Measurements from ENCODE around the gene DPAGT1. TPM values are rescaled to one million over a fixed set of nuclear protein-coding genes. Genes with fewer than 3 reads are reported as not detected.

Gene DPAGT1
- total RNA-seq, 1 experiment from 2014 or later: 41.1 TPM

- ChIA-PET POLR2A (ENCODE audit: unreplicated experiment) (no interaction called here), CTCF (no interaction called here)
- H3F3A ChIP-seq (ENCODE audit: insufficient read depth, low read depth): peaks cover 17% of the 10 kb centered on the region; the same call in 1 of the 2 replicates
- no peaks in the 10 kb centered on the region for H3K9me2 ChIP-seq (ENCODE audit: insufficient read depth)
- H3K4me1 ChIP-seq (replicated peaks; ENCODE audit: insufficient read depth): peaks cover 14% of the 10 kb centered on the region
- H3K27me3 ChIP-seq (ENCODE audit: insufficient read depth, low read depth): no peaks in the 10 kb centered on the region
- H3K27ac ChIP-seq: no peak overlapping the region
- intact Hi-C loops (cut with micrococcal nuclease; ENCODE audit: unreplicated experiment): no loop called here
- no peak for DNase-seq
- TF ChIP-seq EZH2 (IDR thresholded peaks at IDR 0.05; ENCODE audit: low read depth) (no peak), CTCF (conservative IDR thresholded peaks at IDR 0.05) (no peak)
- no peak overlapping the region for H2AFZ ChIP-seq
- peaks cover 11% of the 10 kb centered on the region; the same call in 1 of the 2 replicates for H4K20me1 ChIP-seq (ENCODE audit: insufficient read depth)
- no peaks in the 10 kb centered on the region for H3K9me3 ChIP-seq (ENCODE audit: insufficient read depth, low read depth)
- H3K4me2 ChIP-seq: no peak overlapping the region
- no TSS peak for BruUV-seq (replicated peaks)
- peaks cover 43% of the 10 kb centered on the region for H3K36me3 ChIP-seq (ENCODE audit: low read depth)
- H3K79me2 ChIP-seq (ENCODE audit: low read depth): peaks cover 31% of the 10 kb centered on the region
- no peak overlapping the region for H3K4me3 ChIP-seq
Measured at GRCh38 chr11:119054418-119054817, 47.2 kb downstream of the DPAGT1 start.

- TF ChIP-seq EZH2 (IDR thresholded peaks at IDR 0.05; ENCODE audit: low read depth) (no peak), CTCF (conservative IDR thresholded peaks at IDR 0.05) (no peak)
- Histone ChIP-seq H2AFZ (no peak overlapping the region), H3K27ac (no peak overlapping the region), H3F3A (ENCODE audit: insufficient read depth, low read depth) (0 out of 2 replicates have a peak, but pooled peaks cover 5% of the 10 kb centered on the region), H3K4me2 (no peak overlapping the region), H3K9me2 (ENCODE audit: insufficient read depth) (no peaks in the 10 kb centered on the region), H3K36me3 (ENCODE audit: low read depth) (peaks cover 58% of the 10 kb centered on the region), H3K4me1 (replicated peaks; ENCODE audit: insufficient read depth) (peaks cover 8% of the 10 kb centered on the region), H3K9me3 (ENCODE audit: insufficient read depth, low read depth) (no peaks in the 10 kb centered on the region), H4K20me1 (ENCODE audit: insufficient read depth) (peaks cover 11% of the 10 kb centered on the region; the same call in 1 of the 2 replicates), H3K27me3 (ENCODE audit: insufficient read depth, low read depth) (no peaks in the 10 kb centered on the region), H3K79me2 (ENCODE audit: low read depth) (peaks cover 25% of the 10 kb centered on the region), H3K4me3 (no peak overlapping the region)
- no TSS peak for BruUV-seq (replicated peaks)
- no peak for DNase-seq
- intact Hi-C loops (cut with micrococcal nuclease; ENCODE audit: unreplicated experiment): no loop called here
- POLR2A ChIA-PET (ENCODE audit: unreplicated experiment): no interaction called here
- CTCF ChIA-PET: no interaction called here
Measured at GRCh38 chr11:119052163-119052814, 49.4 kb downstream of the DPAGT1 start.

GRCh38 chr11:119051440-119052162 is 50.1 kb downstream of the DPAGT1 start:
- CTCF ChIA-PET: interaction anchor here (0.6 kb wide), 1 partner anchor 222 kb away, joined by 5 read pairs; no protein-coding TSS in a partner anchor
- no peak overlapping the region for H2AFZ ChIP-seq
- peaks cover 60% of the 10 kb centered on the region for H3K36me3 ChIP-seq (ENCODE audit: low read depth)
- H3K27ac ChIP-seq: no peak overlapping the region
- no peak overlapping the region for H3K4me3 ChIP-seq
- peaks cover 24% of the 10 kb centered on the region for H3K79me2 ChIP-seq (ENCODE audit: low read depth)
- no peak for TF ChIP-seq EZH2 (IDR thresholded peaks at IDR 0.05; ENCODE audit: low read depth)
- TF ChIP-seq CTCF (conservative IDR thresholded peaks at IDR 0.05): no peak
- no peaks in the 10 kb centered on the region for H3K9me3 ChIP-seq (ENCODE audit: insufficient read depth, low read depth)
- H3K4me2 ChIP-seq: no peak overlapping the region
- H3K9me2 ChIP-seq (ENCODE audit: insufficient read depth): no peaks in the 10 kb centered on the region
- H3F3A ChIP-seq (ENCODE audit: insufficient read depth, low read depth): peaks cover 8% of the 10 kb centered on the region; the same call in 1 of the 2 replicates
- H4K20me1 ChIP-seq (ENCODE audit: insufficient read depth): peaks cover 11% of the 10 kb centered on the region; the same call in 1 of the 2 replicates
- POLR2A ChIA-PET (ENCODE audit: unreplicated experiment): no interaction called here
- H3K27me3 ChIP-seq (ENCODE audit: insufficient read depth, low read depth): no peaks in the 10 kb centered on the region
- no peak for DNase-seq
- intact Hi-C loops (cut with micrococcal nuclease; ENCODE audit: unreplicated experiment): no loop called here
- peaks cover 8% of the 10 kb centered on the region for H3K4me1 ChIP-seq (replicated peaks; ENCODE audit: insufficient read depth)
- no TSS peak for BruUV-seq (replicated peaks)

Measured in PC-9 (cell line).